NCI-H2171 treated with DMSO at 0.1 percent for 48 hours (cell line): Measurements from ENCODE around the gene PODN.

Experiments
- DNase-seq: peaks from one replicate; lab custom pipeline; 2025; lab: John Stamatoyannopoulos, UW

The PODN gene

GRCh38 chr1:53061859-53062707 is at the start of gene PODN:
PODN (plus strand) TSS chr1:53062213; CDS start chr1:53069856, 7,643 bp downstream.
- no peak for DNase-seq

GRCh38 chr1:53014791-53015507 is 47.1 kb upstream of the PODN start:
- peak; percentile 73 for DNase-seq

- no peak for DNase-seq
These were observed 46.5 kb upstream of the PODN start for GRCh38 chr1:53015508-53015860.

GRCh38 chr1:53016705-53017104 is 45.3 kb upstream of the PODN start:
- no peak for DNase-seq

- DNase-seq: no peak
These were observed 41.4 kb upstream of the PODN start for GRCh38 chr1:53020588-53020987.

- no peak for DNase-seq
These were observed 39.8 kb upstream of the PODN start for GRCh38 chr1:53022179-53022578.

GRCh38 chr1:53023546-53023945 is 38.5 kb upstream of the PODN start:
- DNase-seq: no peak

GRCh38 chr1:53024117-53024516 is 37.9 kb upstream of the PODN start:
- DNase-seq: no peak

- peak; percentile 14 for DNase-seq
These were observed 36.8 kb upstream of the PODN start for GRCh38 chr1:53025034-53025768.

GRCh38 chr1:53025769-53026112 is 36.3 kb upstream of the PODN start:
- DNase-seq: no peak

- no peak for DNase-seq
These were observed 35.8 kb upstream of the PODN start for GRCh38 chr1:53026254-53026653.

GRCh38 chr1:53031732-53032131 is 30.3 kb upstream of the PODN start:
- DNase-seq: peak; percentile 35

GRCh38 chr1:53037159-53037558 is 24.9 kb upstream of the PODN start:
- DNase-seq: no peak

- no peak for DNase-seq
These were observed 23.4 kb upstream of the PODN start for GRCh38 chr1:53038566-53038965.

- no peak for DNase-seq
These were observed 18.7 kb upstream of the PODN start for GRCh38 chr1:53043271-53043670.

- no peak for DNase-seq
These were observed 17.1 kb upstream of the PODN start for GRCh38 chr1:53044926-53045325.

- no peak for DNase-seq
These were observed 15.1 kb upstream of the PODN start for GRCh38 chr1:53046930-53047329.

GRCh38 chr1:53047737-53048736 is 14.0 kb upstream of the PODN start:
- no peak for DNase-seq

- DNase-seq: peak; percentile 71
These were observed 12.9 kb upstream of the PODN start for GRCh38 chr1:53048960-53049573.

- DNase-seq: no peak
These were observed 12.4 kb upstream of the PODN start for GRCh38 chr1:53049574-53049967.

GRCh38 chr1:53050310-53050709 is 11.7 kb upstream of the PODN start:
- DNase-seq: no peak
